Stimulated activated CD4-positive, alpha-beta T cell treated with anti-CD3 and anti-CD28 coated beads, Interleukin-15, amount 100 ng/mL, for 24 hours (primary cell): Measurements from ENCODE around the gene SUPT16H.
"Not testable (repeated sequence)": the region's sequence is repeated elsewhere in the genome, so short reads cannot be mapped to it uniquely, and the experiment has no call there.

ENCODE experiments used
- DNase-seq: peaks from one replicate; pipeline ENCODE4 v3.0.0-alpha.2; 2020

Gene SUPT16H

GRCh38 chr14:21383848-21384493, at the start of gene SUPT16H:
Gene SUPT16H, minus strand, starts transcription at chr14:21384019. Its CDS starts 92 bp downstream, at chr14:21383927.
- peak; percentile 98 for DNase-seq

GRCh38 chr14:21431126-21431525, 47.3 kb upstream of the SUPT16H start:
- no peak for DNase-seq

GRCh38 chr14:21428930-21429329, 45.1 kb upstream of the SUPT16H start:
- no peak for DNase-seq

- no peak for DNase-seq
These were observed 42.9 kb upstream of the SUPT16H start for GRCh38 chr14:21426692-21427091.

GRCh38 chr14:21419528-21419927, 35.7 kb upstream of the SUPT16H start:
- DNase-seq = no peak

- DNase-seq = no peak
These were observed 31.5 kb upstream of the SUPT16H start for GRCh38 chr14:21415329-21415728.

GRCh38 chr14:21414137-21414631, 30.4 kb upstream of the SUPT16H start:
- DNase-seq = no peak

GRCh38 chr14:21408147-21408546, 24.3 kb upstream of the SUPT16H start:
- DNase-seq = no peak

GRCh38 chr14:21406213-21406612, 22.4 kb upstream of the SUPT16H start:
- DNase-seq = no peak

GRCh38 chr14:21405097-21405496, 21.3 kb upstream of the SUPT16H start:
- DNase-seq = no peak

- no peak for DNase-seq
These were observed 15.6 kb upstream of the SUPT16H start for GRCh38 chr14:21399311-21399870.

- DNase-seq = no peak
These were observed 15.1 kb upstream of the SUPT16H start for GRCh38 chr14:21398901-21399300.

- DNase-seq = no peak
These were observed 11.6 kb upstream of the SUPT16H start for GRCh38 chr14:21395450-21395849.

- no peak for DNase-seq
These were observed 1.5 kb upstream of the SUPT16H start for GRCh38 chr14:21385188-21385904.

- no peak for DNase-seq
These were observed 654 bp upstream of the SUPT16H start for GRCh38 chr14:21384494-21384851.

GRCh38 chr14:21382886-21383847, 652 bp downstream of the SUPT16H start:
- peak; percentile 74 for DNase-seq

GRCh38 chr14:21382095-21382494, 1.7 kb downstream of the SUPT16H start:
- no peak for DNase-seq

GRCh38 chr14:21379338-21379737, 4.5 kb downstream of the SUPT16H start:
- no peak for DNase-seq

- no peak for DNase-seq
These were observed 9.8 kb downstream of the SUPT16H start for GRCh38 chr14:21373980-21374379.

- DNase-seq = not testable (repeated sequence)
These were observed 11.0 kb downstream of the SUPT16H start for GRCh38 chr14:21372814-21373213.

- DNase-seq = no peak
These were observed 13.7 kb downstream of the SUPT16H start for GRCh38 chr14:21369949-21370679.

GRCh38 chr14:21367582-21368144, 16.2 kb downstream of the SUPT16H start:
- DNase-seq = no peak
